ENCODE measurements around the gene IMPDH1. TPM values are rescaled to one million over a fixed set of nuclear protein-coding genes. Genes with fewer than 3 reads are reported as not detected.

IMPDH1 gene
- total RNA-seq, 3 donors from 2014 or later = 31.8 to 68.8 (median 58.2) TPM

DNA sequence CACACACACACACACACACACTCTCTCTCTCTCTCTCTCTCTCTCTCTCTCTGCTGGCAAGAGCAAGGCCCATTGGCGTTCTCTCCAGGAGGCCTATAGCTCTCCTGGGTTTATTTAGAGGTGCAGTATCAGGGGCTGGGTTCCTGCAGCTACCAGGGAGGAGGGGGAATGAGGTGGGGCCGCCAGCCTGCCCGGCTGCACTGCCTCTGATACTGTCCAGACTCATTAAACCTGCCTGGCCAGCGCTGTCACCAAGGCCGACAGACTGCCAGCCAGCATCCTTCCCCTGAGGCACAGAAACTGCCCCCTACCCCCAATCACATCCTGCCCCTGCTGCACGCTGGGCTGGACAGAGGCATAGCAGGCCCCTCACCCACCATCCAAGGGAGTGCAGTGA, 52.6 kb downstream of the IMPDH1 start:
- no peak overlapping the region for H3K4me3 ChIP-seq
- H3K9me3 ChIP-seq = no peaks in the 10 kb centered on the region
- no peak overlapping the region for H3K27ac ChIP-seq
- peaks cover 0 to 4% of the 10 kb centered on the region in 2 donors for H3K4me1 ChIP-seq
- H3K27me3 ChIP-seq = peaks cover 0 to 15% of the 10 kb centered on the region in 2 donors
- intact Hi-C loops (cut with DNase I; ENCODE audit: low total_unique reads) = no loop called here
- no peaks in the 10 kb centered on the region for H3K36me3 ChIP-seq
- no peak for DNase-seq (ENCODE audit: low spot score in 2 of 2)
- TF ChIP-seq CTCF (IDR thresholded peaks at IDR 0.05) (no peak), POLR2A (IDR thresholded peaks at IDR 0.05) (no peak), POLR2AphosphoS5 (IDR thresholded peaks at IDR 0.05) (no peak)

- Histone ChIP-seq H3K4me1 (peaks cover 0 to 4% of the 10 kb centered on the region in 2 donors), H3K36me3 (no peaks in the 10 kb centered on the region), H3K4me3 (no peak overlapping the region), H3K27ac (no peak overlapping the region), H3K27me3 (peaks cover 0 to 18% of the 10 kb centered on the region in 2 donors), H3K9me3 (no peaks in the 10 kb centered on the region)
- TF ChIP-seq POLR2A (IDR thresholded peaks at IDR 0.05) (no peak), POLR2AphosphoS5 (IDR thresholded peaks at IDR 0.05) (no peak), CTCF (IDR thresholded peaks at IDR 0.05) (no peak)
- intact Hi-C loops (cut with DNase I; ENCODE audit: low total_unique reads) = no loop called here
- no peak for DNase-seq (ENCODE audit: low spot score in 2 of 2)
Measured at GRCh38 chr7:128356546-128357216, 53.1 kb downstream of the IMPDH1 start.

- H3K9me3 ChIP-seq = no peaks in the 10 kb centered on the region
- H3K4me1 ChIP-seq = no peaks in the 10 kb centered on the region
- no peak for TF ChIP-seq CTCF (IDR thresholded peaks at IDR 0.05)
- no peak for TF ChIP-seq POLR2AphosphoS5 (IDR thresholded peaks at IDR 0.05)
- no peak for TF ChIP-seq POLR2A (IDR thresholded peaks at IDR 0.05)
- H3K27me3 ChIP-seq = peaks cover 0 to 35% of the 10 kb centered on the region in 2 donors
- no peak overlapping the region for H3K27ac ChIP-seq
- H3K4me3 ChIP-seq = no peak overlapping the region
- no peaks in the 10 kb centered on the region for H3K36me3 ChIP-seq
- intact Hi-C loops (cut with DNase I; ENCODE audit: low total_unique reads) = no loop called here
- no peak for DNase-seq (ENCODE audit: low spot score in 2 of 2)
Measured at GRCh38 chr7:128353610-128354009, 56.2 kb downstream of the IMPDH1 start.

GRCh38 chr7:128353189-128353588, 56.6 kb downstream of the IMPDH1 start:
- Histone ChIP-seq H3K9me3 (no peaks in the 10 kb centered on the region), H3K27ac (no peak overlapping the region), H3K27me3 (peaks cover 0 to 35% of the 10 kb centered on the region in 2 donors), H3K36me3 (no peaks in the 10 kb centered on the region), H3K4me3 (no peak overlapping the region), H3K4me1 (no peaks in the 10 kb centered on the region)
- DNase-seq (ENCODE audit: low spot score in 2 of 2) = no peak
- intact Hi-C loops (cut with DNase I; ENCODE audit: low total_unique reads) = no loop called here
- TF ChIP-seq CTCF (IDR thresholded peaks at IDR 0.05) (no peak), POLR2AphosphoS5 (IDR thresholded peaks at IDR 0.05) (no peak), POLR2A (IDR thresholded peaks at IDR 0.05) (no peak)

GRCh38 chr7:128352636-128353035, 57.1 kb downstream of the IMPDH1 start:
- no peak for DNase-seq (ENCODE audit: low spot score in 2 of 2)
- Histone ChIP-seq H3K36me3 (no peaks in the 10 kb centered on the region), H3K27ac (no peak overlapping the region), H3K4me1 (no peaks in the 10 kb centered on the region), H3K27me3 (peaks cover 0 to 35% of the 10 kb centered on the region in 2 donors), H3K4me3 (no peak overlapping the region), H3K9me3 (no peaks in the 10 kb centered on the region)
- TF ChIP-seq CTCF (IDR thresholded peaks at IDR 0.05) (no peak), POLR2A (IDR thresholded peaks at IDR 0.05) (no peak), POLR2AphosphoS5 (IDR thresholded peaks at IDR 0.05) (no peak)
- intact Hi-C loops (cut with DNase I; ENCODE audit: low total_unique reads) = no loop called here
